ENCODE data around the gene NPM1.
"Not testable (repeated sequence)": the region's sequence is repeated elsewhere in the genome, so short reads cannot be mapped to it uniquely, and the experiment has no call there.

Gene NPM1

DNA sequence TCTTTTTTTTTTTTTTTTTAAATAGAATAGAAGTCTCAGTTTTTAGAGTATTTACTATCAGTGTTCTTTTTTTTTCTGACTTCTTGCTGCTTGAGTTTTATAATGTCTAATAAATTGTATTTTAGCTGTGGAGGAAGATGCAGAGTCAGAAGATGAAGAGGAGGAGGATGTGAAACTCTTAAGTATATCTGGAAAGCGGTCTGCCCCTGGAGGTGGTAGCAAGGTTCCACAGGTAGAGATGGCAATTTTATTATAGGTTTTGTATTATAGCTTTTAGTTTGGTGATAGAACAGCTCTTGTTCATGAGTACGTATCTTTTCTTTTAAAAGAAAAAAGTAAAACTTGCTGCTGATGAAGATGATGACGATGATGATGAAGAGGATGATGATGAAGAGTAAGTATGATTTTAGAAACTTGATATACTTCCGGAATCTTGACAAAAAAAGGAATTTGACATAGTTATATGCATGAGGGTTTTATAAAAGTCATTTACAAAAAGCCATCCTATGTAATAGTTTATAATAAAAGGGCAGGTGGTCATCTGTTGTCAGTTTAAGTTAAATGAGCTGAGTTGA, 5.0 kb downstream of the NPM1 start:
- TF ChIP-seq, protein P1, sequence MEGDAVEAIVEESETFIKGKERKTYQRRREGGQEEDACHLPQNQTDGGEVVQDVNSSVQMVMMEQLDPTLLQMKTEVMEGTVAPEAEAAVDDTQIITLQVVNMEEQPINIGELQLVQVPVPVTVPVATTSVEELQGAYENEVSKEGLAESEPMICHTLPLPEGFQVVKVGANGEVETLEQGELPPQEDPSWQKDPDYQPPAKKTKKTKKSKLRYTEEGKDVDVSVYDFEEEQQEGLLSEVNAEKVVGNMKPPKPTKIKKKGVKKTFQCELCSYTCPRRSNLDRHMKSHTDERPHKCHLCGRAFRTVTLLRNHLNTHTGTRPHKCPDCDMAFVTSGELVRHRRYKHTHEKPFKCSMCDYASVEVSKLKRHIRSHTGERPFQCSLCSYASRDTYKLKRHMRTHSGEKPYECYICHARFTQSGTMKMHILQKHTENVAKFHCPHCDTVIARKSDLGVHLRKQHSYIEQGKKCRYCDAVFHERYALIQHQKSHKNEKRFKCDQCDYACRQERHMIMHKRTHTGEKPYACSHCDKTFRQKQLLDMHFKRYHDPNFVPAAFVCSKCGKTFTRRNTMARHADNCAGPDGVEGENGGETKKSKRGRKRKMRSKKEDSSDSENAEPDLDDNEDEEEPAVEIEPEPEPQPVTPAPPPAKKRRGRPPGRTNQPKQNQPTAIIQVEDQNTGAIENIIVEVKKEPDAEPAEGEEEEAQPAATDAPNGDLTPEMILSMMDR (IDR thresholded peaks at IDR 0.05; ENCODE audit: borderline replicate concordance, control extremely low read depth, extremely low read depth, insufficient read depth, missing control alignments), result no peak
- no peak for DNase-seq (ENCODE audit: low spot score)
- in situ Hi-C loops (cut with MboI; ENCODE audit: low sequenced_read_pairs, unreplicated experiment), result no loop called here

DNA sequence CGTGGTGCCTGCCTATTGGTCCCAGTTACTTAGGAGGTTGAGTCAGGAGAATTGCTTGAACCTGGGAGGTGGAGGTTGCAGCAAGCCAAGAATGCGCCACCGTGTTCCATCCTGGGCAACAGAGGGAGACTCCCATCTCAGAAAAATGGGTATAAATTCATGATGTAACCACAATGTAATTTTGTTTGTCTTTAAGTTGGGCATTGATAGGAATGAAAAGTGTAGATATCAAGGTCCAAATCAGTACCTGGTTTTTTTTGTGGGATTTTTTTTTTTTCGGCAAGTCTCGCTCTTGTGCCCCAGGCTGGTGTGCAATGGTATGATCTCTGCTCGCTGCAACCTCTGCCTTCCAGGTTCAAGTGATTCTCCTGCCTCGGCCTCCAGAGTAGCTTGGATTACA, 7.4 kb downstream of the NPM1 start:
- DNase-seq (ENCODE audit: low spot score), result no peak
- TF ChIP-seq, protein P1 (IDR thresholded peaks at IDR 0.05; ENCODE audit: borderline replicate concordance, control extremely low read depth, extremely low read depth, insufficient read depth, missing control alignments), result no peak
- in situ Hi-C loops (cut with MboI; ENCODE audit: low sequenced_read_pairs, unreplicated experiment), result no loop called here

DNA sequence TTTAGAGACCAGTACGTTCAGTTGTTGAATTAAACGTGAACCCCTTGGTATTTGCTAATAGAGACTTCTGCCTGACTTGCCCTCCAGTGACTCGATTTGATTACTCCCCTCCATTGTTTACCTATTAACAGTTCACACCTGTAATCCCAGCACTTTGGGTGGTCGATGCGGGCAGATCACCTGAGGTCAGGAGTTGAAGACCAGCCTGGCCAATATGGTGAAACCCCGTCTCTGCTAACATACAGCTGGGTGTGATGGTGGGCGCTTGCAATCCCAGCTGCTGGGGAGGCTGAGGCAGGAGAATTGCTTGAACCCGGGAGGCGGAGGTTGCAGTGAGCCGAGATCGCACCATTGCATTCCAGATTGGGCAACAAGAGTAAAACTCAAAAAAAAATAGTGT, 8.9 kb downstream of the NPM1 start:
- DNase-seq (ENCODE audit: low spot score); in situ Hi-C loops (cut with MboI; ENCODE audit: low sequenced_read_pairs, unreplicated experiment): not testable (repeated sequence)

DNA sequence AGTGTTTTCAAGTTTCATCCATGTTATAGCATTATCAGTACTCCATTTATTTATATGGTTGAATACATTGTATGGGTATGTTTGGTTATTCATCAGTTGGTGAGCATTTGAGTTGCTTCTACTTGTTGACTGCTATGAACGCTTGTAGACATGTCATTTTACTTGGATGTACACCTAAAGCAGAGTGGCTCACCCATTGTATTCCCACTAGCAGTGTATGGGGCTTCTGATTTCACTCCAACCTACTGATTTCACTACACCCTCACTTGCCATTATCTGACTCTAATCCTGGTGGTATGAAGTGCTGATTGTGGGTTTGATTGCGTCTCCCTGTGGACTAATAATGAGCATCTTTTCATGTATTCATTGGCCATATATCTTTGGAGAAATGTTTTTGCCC, 9.5 kb downstream of the NPM1 start:
- DNase-seq (ENCODE audit: low spot score), result no peak
- in situ Hi-C loops (cut with MboI; ENCODE audit: low sequenced_read_pairs, unreplicated experiment), result no loop called here
- TF ChIP-seq, protein P1 (IDR thresholded peaks at IDR 0.05; ENCODE audit: borderline replicate concordance, control extremely low read depth, extremely low read depth, insufficient read depth, missing control alignments), result no peak

DNA sequence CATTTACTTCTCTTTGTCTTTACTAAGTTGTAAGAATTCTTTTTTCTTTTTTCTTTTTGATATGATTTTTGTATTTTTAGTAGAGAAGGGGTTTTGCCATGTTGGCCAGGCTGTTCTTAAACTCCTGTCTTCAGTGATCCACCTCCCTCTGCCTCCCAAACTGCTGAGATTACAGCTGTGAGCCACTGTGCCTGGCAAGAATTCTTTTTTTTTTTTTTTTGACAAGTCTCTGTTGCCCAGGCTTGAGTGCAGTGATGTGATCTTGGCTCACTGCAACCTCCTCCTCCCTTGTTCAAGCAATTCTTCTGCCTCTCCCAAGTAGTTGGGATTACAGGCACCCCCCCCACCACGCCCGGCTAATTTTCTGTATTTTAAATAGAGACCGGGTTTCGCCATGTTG, 9.9 kb downstream of the NPM1 start:
- in situ Hi-C loops (cut with MboI; ENCODE audit: low sequenced_read_pairs, unreplicated experiment), result no loop called here
- DNase-seq (ENCODE audit: low spot score), result no peak
- TF ChIP-seq, protein P1 (IDR thresholded peaks at IDR 0.05; ENCODE audit: borderline replicate concordance, control extremely low read depth, extremely low read depth, insufficient read depth, missing control alignments), result no peak

DNA sequence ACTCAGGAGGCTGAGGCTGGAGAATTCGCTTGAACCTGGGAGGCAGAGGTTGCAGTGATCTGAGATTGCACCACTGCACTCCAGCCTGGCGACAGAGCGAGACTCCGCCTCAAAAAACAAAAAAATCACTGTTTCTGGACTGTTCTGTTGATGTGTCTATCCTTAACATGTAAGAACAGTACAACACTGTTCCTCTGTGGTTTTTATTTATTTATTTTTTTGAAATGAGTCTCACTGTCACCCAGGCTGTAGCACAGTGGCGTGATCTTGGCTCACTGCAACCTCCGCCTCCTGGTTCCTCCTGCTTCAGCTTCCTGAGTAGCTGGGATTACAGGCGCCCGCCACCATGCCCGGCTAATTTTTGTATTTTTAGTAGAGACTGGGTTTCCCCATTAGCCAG, 11.0 kb downstream of the NPM1 start:
- in situ Hi-C loops (cut with MboI; ENCODE audit: low sequenced_read_pairs, unreplicated experiment); DNase-seq (ENCODE audit: low spot score): not testable (repeated sequence)

DNA sequence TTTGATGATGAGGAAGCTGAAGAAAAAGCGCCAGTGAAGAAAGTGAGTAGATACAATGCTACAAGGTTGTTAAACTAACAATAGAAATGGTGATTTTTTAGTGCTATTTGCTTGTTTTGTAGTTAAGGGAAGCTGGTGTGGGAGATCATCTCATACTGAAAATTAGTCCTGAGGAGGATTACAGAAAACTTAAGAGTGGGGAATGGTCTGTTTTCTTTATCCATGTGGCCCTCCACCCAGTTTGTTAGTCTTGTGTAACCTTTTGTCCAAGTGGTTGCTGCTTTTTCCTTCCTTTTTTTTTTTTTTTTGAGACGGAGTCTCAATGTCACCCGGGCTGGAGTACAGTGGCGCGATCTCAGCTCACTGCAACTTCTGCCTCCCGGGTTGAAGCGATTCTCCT, 12.5 kb downstream of the NPM1 start:
- TF ChIP-seq, protein P1 (IDR thresholded peaks at IDR 0.05; ENCODE audit: borderline replicate concordance, control extremely low read depth, extremely low read depth, insufficient read depth, missing control alignments), result no peak
- in situ Hi-C loops (cut with MboI; ENCODE audit: low sequenced_read_pairs, unreplicated experiment), result loop anchor here (25.0 kb wide), 1 partner anchor 637 kb away; no protein-coding TSS in a partner anchor
- no peak for DNase-seq (ENCODE audit: low spot score)

Measured in GM13976 (cell line).